Measurements from ENCODE around the gene MS4A6A.

The MS4A6A gene, protein sequence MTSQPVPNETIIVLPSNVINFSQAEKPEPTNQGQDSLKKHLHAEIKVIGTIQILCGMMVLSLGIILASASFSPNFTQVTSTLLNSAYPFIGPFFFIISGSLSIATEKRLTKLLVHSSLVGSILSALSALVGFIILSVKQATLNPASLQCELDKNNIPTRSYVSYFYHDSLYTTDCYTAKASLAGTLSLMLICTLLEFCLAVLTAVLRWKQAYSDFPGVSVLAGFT

DNA sequence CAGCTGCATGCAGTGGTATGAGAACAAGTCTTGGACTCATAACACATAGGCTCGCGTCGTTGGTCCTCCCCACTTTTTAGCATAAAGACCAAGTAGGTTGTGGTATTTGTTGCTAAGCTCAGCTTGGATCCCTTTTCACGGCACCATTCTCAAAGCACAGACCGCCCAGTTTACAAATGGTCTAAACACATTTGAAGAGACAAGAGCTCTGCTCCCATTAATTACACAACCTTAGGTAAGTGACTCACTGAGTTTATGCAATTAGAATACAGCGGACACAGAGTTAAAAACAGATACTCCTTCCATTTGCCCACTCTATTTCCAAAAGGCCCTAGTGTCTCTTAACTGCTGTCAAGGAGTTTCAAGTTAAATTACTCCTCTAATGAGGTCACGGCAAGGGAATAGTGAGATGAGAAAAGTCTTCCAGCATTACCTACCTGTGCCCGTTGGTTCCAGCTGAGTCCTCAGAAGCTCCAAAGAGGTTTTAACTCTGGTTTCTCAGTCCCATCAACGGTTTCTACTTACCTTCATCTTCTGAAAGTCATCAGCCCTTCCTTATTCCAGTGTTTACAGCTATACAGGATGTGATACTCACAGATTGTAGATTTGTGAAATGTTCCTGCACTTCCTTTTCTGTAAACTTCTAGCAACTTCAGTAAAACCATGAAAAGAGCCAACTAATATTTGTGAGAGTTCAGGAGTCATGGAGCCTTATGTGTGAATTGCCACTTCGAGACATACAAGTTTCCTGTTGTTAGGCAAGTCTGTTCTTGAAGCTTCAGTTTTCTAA is at the start of gene MS4A6A:
Gene MS4A6A, minus strand, starts transcription at position 543 of the 790 bp plus-strand sequence. CDS start 1,356 bp downstream, outside the sequence.
- POLR2A ChIA-PET (ENCODE audit: low non-redundant PET), result no interaction called here
- CTCF ChIA-PET, result interaction anchor here (0.7 to 0.9 kb wide), 2 partner anchors 14 to 181 kb away, joined by 3 read pairs; no protein-coding TSS in a partner anchor
- no peak within 1 kb of the TSS for H3K27ac ChIP-seq
- DNase-seq (ENCODE audit: low spot score), result no peak
- TF ChIP-seq, protein P1, sequence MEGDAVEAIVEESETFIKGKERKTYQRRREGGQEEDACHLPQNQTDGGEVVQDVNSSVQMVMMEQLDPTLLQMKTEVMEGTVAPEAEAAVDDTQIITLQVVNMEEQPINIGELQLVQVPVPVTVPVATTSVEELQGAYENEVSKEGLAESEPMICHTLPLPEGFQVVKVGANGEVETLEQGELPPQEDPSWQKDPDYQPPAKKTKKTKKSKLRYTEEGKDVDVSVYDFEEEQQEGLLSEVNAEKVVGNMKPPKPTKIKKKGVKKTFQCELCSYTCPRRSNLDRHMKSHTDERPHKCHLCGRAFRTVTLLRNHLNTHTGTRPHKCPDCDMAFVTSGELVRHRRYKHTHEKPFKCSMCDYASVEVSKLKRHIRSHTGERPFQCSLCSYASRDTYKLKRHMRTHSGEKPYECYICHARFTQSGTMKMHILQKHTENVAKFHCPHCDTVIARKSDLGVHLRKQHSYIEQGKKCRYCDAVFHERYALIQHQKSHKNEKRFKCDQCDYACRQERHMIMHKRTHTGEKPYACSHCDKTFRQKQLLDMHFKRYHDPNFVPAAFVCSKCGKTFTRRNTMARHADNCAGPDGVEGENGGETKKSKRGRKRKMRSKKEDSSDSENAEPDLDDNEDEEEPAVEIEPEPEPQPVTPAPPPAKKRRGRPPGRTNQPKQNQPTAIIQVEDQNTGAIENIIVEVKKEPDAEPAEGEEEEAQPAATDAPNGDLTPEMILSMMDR (conservative IDR thresholded peaks at IDR 0.05; ENCODE audit: low read depth), result no peak

DNA sequence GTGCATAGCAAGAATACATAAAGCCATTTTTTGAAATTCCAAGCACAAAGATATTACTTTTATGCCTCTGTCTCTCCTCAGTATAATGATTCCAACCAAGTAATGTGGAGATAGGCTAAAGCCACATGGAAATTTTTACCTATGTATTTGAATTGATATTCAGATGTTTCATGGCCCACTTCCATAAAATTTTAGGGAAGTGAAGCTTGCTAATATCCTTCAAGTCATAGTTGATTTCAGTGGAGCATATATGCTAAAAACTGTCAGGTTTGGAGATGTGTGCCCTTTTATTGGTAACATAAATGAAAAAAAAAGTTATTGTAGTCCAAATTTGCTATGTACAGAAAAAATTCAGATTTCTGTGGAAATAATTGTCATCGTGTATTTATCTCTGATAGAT is 47.8 kb upstream of the MS4A6A start:
- ChIA-PET POLR2A (ENCODE audit: low non-redundant PET) (no interaction called here), CTCF (interaction anchor here (0.6 to 0.7 kb wide), 3 partner anchors 8 to 162 kb away, joined by 3 to 8 read pairs (median 3); no protein-coding TSS in a partner anchor)
- no peak for DNase-seq (ENCODE audit: low spot score)
- TF ChIP-seq, protein P1 (conservative IDR thresholded peaks at IDR 0.05; ENCODE audit: low read depth), result no peak
- no peak overlapping the region for H3K27ac ChIP-seq

DNA sequence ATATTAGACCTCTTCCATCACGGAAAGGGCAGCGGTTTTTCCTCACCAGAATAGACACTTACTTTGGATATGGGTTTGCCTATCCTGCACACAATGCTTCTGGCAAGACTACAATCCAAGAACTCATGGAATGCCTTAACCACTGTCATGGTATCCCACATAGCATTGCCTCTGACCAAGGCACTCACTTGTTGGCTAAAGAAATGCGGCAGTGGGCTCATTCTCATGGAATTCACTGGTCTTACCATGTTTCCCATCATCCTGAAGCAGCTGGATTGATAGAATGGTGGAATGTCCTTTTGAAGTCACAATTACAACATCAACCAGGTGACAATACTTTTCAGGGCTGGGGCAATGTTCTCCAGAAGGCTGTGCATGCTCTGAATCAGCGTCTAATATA is 39.3 kb upstream of the MS4A6A start:
- CTCF ChIA-PET, result no interaction called here
- POLR2A ChIA-PET (ENCODE audit: low non-redundant PET), result no interaction called here

DNA sequence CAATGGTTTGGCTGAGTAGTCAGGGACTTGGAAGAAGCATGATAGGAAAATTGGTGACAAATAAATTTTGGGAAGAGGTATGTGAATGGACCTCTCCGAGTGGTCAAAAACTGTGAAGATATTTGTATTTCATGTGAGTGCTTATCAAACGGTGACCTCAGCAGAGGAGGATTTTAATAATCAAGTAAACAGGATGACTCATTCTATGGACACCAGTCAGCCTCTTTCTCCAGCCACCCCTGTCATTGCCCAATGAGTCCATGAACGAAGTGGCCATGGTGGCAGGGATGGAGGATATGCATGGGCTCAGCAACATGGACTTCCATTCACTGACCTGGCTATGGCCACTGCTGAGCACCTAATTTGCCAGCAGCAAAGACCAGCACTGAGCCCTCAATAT is 38.8 kb upstream of the MS4A6A start:
- no peak for DNase-seq (ENCODE audit: low spot score)
- CTCF ChIA-PET, result no interaction called here
- POLR2A ChIA-PET (ENCODE audit: low non-redundant PET), result no interaction called here
- TF ChIP-seq, protein P1 (conservative IDR thresholded peaks at IDR 0.05; ENCODE audit: low read depth), result no peak
- no peak overlapping the region for H3K27ac ChIP-seq

More for the DNA sequence above, 39.3 kb upstream of the MS4A6A start:
- TF ChIP-seq, protein P1 (conservative IDR thresholded peaks at IDR 0.05; ENCODE audit: low read depth), result no peak
- no peak for DNase-seq (ENCODE audit: low spot score)
- H3K27ac ChIP-seq, result no peak overlapping the region

DNA sequence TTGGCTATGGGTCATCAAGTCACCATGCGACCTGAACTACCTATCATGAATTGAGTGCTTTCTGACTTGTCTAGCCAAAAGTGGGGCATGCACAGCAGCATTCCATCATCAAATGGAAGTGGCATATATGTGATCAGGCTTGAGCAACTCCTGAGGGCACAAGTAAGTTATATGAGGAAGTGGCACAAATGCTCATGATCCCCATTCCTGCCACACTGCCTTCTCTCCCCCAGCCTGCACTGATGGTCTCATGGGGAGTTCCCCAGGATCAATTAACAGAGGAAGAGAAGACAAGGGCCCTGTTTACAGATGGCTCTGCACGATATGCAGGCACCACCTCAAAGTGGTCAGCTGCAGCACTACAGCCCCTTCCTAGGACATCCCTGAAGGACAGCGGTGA is 38.3 kb upstream of the MS4A6A start:
- TF ChIP-seq, protein P1 (conservative IDR thresholded peaks at IDR 0.05; ENCODE audit: low read depth), result no peak
- POLR2A ChIA-PET (ENCODE audit: low non-redundant PET), result no interaction called here
- CTCF ChIA-PET, result no interaction called here
- H3K27ac ChIP-seq, result no peak overlapping the region
- no peak for DNase-seq (ENCODE audit: low spot score)

DNA sequence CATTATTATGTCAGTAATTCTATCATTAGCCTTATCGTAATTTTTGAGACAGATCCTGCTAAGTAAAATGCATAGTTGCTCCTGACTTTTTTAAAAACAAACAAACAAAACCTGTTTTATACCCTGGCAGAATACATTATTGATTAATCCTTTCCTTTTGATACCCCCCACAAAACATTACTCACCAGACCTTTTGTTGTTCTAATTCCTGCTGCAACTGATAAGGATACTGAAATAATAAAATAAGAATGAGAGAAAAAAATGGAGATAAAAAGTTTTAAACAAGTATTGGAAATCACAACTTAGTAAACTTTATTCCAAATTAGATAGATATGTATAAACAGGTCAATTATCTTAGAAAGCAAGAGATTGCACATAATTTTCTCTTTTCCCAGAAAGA is 31.5 kb upstream of the MS4A6A start:
- TF ChIP-seq, protein P1 (conservative IDR thresholded peaks at IDR 0.05; ENCODE audit: low read depth), result no peak
- ChIA-PET POLR2A (ENCODE audit: low non-redundant PET) (no interaction called here), CTCF (no interaction called here)
- DNase-seq (ENCODE audit: low spot score), result no peak
- H3K27ac ChIP-seq, result no peak overlapping the region

All from RWPE1 (cell line).